Endothelial cell of umbilical vein (primary cell): ENCODE results near the gene NUP62.

Experiments used
- CTCF ChIP-seq, 2 donors: IDR thresholded peaks; 1 replicate in 1 of 2; 2 replicates in 1 of 2; pipeline ENCODE4 v1.5.1; 2011; ENCODE audit warnings: low read length in 2 of 2, mild to moderate bottlenecking in 2 of 2, moderate library complexity in 2 of 2, control low read depth in 1 of 2, inconsistent platforms in 1 of 2, low read depth in 1 of 2; ENCODE audit not compliant: insufficient read depth in 1 of 2; ENCODE audit errors: extremely low read depth in 1 of 2
- EZH2 ChIP-seq: IDR thresholded peaks from 2 replicates; pipeline ENCODE4 v1.6.1; 2012; ENCODE audit warnings: borderline replicate concordance, low read depth, mild to moderate bottlenecking, moderate library complexity, low read length, inconsistent platforms; ENCODE audit not compliant: severe bottlenecking
- FOS ChIP-seq: IDR thresholded peaks from 2 replicates; pipeline ENCODE4 v1.6.1; 2011; ENCODE audit warnings: mild to moderate bottlenecking, low read length, moderate library complexity, borderline replicate concordance; ENCODE audit not compliant: insufficient read depth
- JUN ChIP-seq: IDR thresholded peaks from 2 replicates; pipeline ENCODE4 v1.6.1; 2011; ENCODE audit warnings: borderline replicate concordance, low read depth; ENCODE audit not compliant: insufficient read length, insufficient read depth
- MAX ChIP-seq: IDR thresholded peaks from 2 replicates; pipeline ENCODE4 v1.6.1; 2011; ENCODE audit not compliant: insufficient read depth, insufficient read length
- MYC ChIP-seq: IDR thresholded peaks from one replicate; pipeline ENCODE4 v1.6.1; 2011; ENCODE audit warnings: mild to moderate bottlenecking, low read depth, low read length
- POLR2A ChIP-seq: IDR thresholded peaks from 2 replicates; pipeline ENCODE4 v1.6.1; 2012; ENCODE audit warnings: low read depth, mild to moderate bottlenecking, control low read depth, low read length
- POLR2AphosphoS5 ChIP-seq: IDR thresholded peaks from 2 replicates; pipeline ENCODE4 v1.6.1; 2012; ENCODE audit warnings: low read depth, mild to moderate bottlenecking, control low read depth, low read length, moderate library complexity; ENCODE audit not compliant: insufficient read depth

GRCh38 chr19:49954933-49955332 lies 25.6 kb upstream of the NUP62 start:
- TF ChIP-seq CTCF (IDR thresholded peaks at IDR 0.05; ENCODE audit: extremely low read depth in 1 of 2, insufficient read depth in 1 of 2, low read depth in 1 of 2, low read length in 2 of 2) (no peak), MYC (no peak), POLR2A (no peak), MAX (no peak), JUN (no peak), POLR2AphosphoS5 (no peak), EZH2 (no peak), FOS (no peak)
